Liver (tissue), 9 donors: ENCODE measurements around the gene TCAP. TPM values are rescaled to one million over a fixed set of nuclear protein-coding genes. Genes with fewer than 3 reads are reported as not detected.

Experiments used
- DNase-seq: peaks from one replicate; pipeline ENCODE4 v3.0.0-alpha.2; 2017; ENCODE audit warnings: low spot score
- H3K27ac ChIP-seq, 2 donors: one replicate each; pipeline ENCODE4 v1.7.0; 2013; ENCODE audit warnings: inconsistent platforms in 2 of 2, low read length in 2 of 2, control low read depth in 1 of 2, low read depth in 1 of 2, mild to moderate bottlenecking in 1 of 2
- H3K27me3 ChIP-seq, 4 donors: one replicate each; pipeline versions ENCODE4 v1.6.1 to v1.7.0; 2013; ENCODE audit warnings: low read length in 3 of 4, inconsistent platforms in 1 of 4, mild to moderate bottlenecking in 1 of 4, moderate library complexity in 1 of 4; ENCODE audit not compliant: control insufficient read depth in 4 of 4, insufficient read depth in 4 of 4
- H3K36me3 ChIP-seq, 4 donors: one replicate each; pipeline versions ENCODE4 v1.6.1 to v1.7.0; 2013; ENCODE audit warnings: low read length in 3 of 4, mild to moderate bottlenecking in 3 of 4, low read depth in 1 of 4, moderate library complexity in 1 of 4; ENCODE audit not compliant: control insufficient read depth in 4 of 4, insufficient read depth in 3 of 4
- H3K4me1 ChIP-seq, 4 donors: one replicate each; pipeline versions ENCODE4 v1.6.1 to v1.7.0; 2013; ENCODE audit warnings: low read length in 3 of 4, mild to moderate bottlenecking in 3 of 4, moderate library complexity in 1 of 4; ENCODE audit not compliant: control insufficient read depth in 4 of 4, insufficient read depth in 4 of 4
- H3K4me3 ChIP-seq, 3 donors: one replicate each; pipeline versions ENCODE4 v1.6.1 to v1.7.0; 2013; ENCODE audit warnings: low read length in 3 of 3, control low read depth in 1 of 3, low read depth in 1 of 3, mild to moderate bottlenecking in 1 of 3
- H3K9ac ChIP-seq, 2 donors: one replicate each; pipeline ENCODE4 v1.7.0; 2013; ENCODE audit warnings: low read length in 2 of 2, mild to moderate bottlenecking in 2 of 2, moderate library complexity in 2 of 2, control low read depth in 1 of 2, low read depth in 1 of 2
- H3K9me3 ChIP-seq, 4 donors: one replicate each; pipeline versions ENCODE4 v1.6.1 to v1.7.0; 2013; ENCODE audit warnings: low read length in 3 of 4; ENCODE audit not compliant: control insufficient read depth in 4 of 4
- ATF3 ChIP-seq: IDR thresholded peaks from 2 replicates; pipeline ENCODE4 v1.6.1; 2016; ENCODE audit warnings: antibody characterized with exemption
- CTCF ChIP-seq: fragments of 150-350 bp; IDR thresholded peaks from 2 replicates; pipeline ENCODE4 v1.5.1; 2017; ENCODE audit warnings: improper control_type of control experiment, low read depth, low read length; ENCODE audit not compliant: missing input control
- FOXA1 ChIP-seq: IDR thresholded peaks from 2 replicates; pipeline ENCODE4 v1.6.1; 2016; ENCODE audit warnings: antibody characterized with exemption
- GABPA ChIP-seq, 2 donors: IDR thresholded peaks in 1 of 2; conservative IDR thresholded peaks in 1 of 2; 2 replicates each; pipeline ENCODE4 v1.6.1; 2016; ENCODE audit warnings: antibody characterized with exemption in 2 of 2, mild to moderate bottlenecking in 1 of 2, moderate library complexity in 1 of 2
- HNF4A ChIP-seq, 2 donors: conservative IDR thresholded peaks; 2 replicates each; pipeline ENCODE4 v1.6.1; 2016; ENCODE audit warnings: antibody characterized with exemption in 2 of 2, mild to moderate bottlenecking in 2 of 2
- HNF4G ChIP-seq: IDR thresholded peaks from 2 replicates; pipeline ENCODE4 v1.6.1; 2016; ENCODE audit warnings: antibody characterized with exemption
- JUND ChIP-seq, 2 donors: IDR thresholded peaks; 2 replicates each; pipeline ENCODE4 v1.6.1; 2016; ENCODE audit warnings: antibody characterized with exemption in 2 of 2
- NR2F2 ChIP-seq: IDR thresholded peaks from 2 replicates; pipeline ENCODE4 v1.6.1; 2016; ENCODE audit warnings: antibody characterized with exemption
- RAD21 ChIP-seq, 2 donors: IDR thresholded peaks; 2 replicates each; pipeline ENCODE4 v1.6.1; 2016; ENCODE audit warnings: antibody characterized with exemption in 2 of 2, mild to moderate bottlenecking in 2 of 2
- SP1 ChIP-seq: IDR thresholded peaks from 2 replicates; pipeline ENCODE4 v1.6.1; 2018; ENCODE audit warnings: antibody characterized with exemption, mild to moderate bottlenecking
- TAF1 ChIP-seq: conservative IDR thresholded peaks from 2 replicates; pipeline ENCODE4 v1.6.1; 2016; ENCODE audit warnings: antibody characterized with exemption, mild to moderate bottlenecking
- YY1 ChIP-seq: IDR thresholded peaks from 2 replicates; pipeline ENCODE4 v1.6.1; 2016; ENCODE audit warnings: antibody characterized with exemption, mild to moderate bottlenecking
- ZBTB33 ChIP-seq: IDR thresholded peaks from 2 replicates; pipeline ENCODE4 v1.6.1; 2016; ENCODE audit warnings: antibody characterized with exemption
- WGBS: extraction: QIAGEN DNeasy Blood & Tissue Kit; methylation state at CpG from one replicate; pipeline ENCODE4 v1.1.7; 2013; 5-methylcytosine and 5-hydroxymethylcytosine counted together
- polyA plus RNA-seq, 2 donors: library from polyadenylated mRNA; stranded (reverse) in 1 of 2; unstranded in 1 of 2; fragments of 200-250 nt in 1 of 2; fragments of >200 nt in 1 of 2; fragmentation: Nextera tagmentation in 1 of 2; extraction: Ambion mirVana in 1 of 2; gene quantifications; one replicate each; pipeline versions ENCODE4 v1.2.1 to v1.2.3, GENCODE V29; 2013 to 2015
- total RNA-seq, 2 donors: library from RNA; depleted of rRNA; stranded (reverse); fragments of >200 nt; gene quantifications; one replicate each; pipeline ENCODE4 v1.2.3, GENCODE V29; 2014
- donor health status: healthy.
- donor health status: healthy.
- donor health status: healthy.
- donor health status: healthy.
- donor health status: healthy.

TCAP gene
- total and polyA plus RNA-seq, 4 donors = 0.14 to 0.67 (median 0.22) TPM; not detected in 1

GRCh38 chr17:39636587-39636926, 28.6 kb upstream of the TCAP start:
- WGBS = 33% methylated on average over 6 of the region's 6 CpGs
- no peak for DNase-seq
- H3K4me1 ChIP-seq = peaks cover 5 to 43% (median 29%) of the 10 kb centered on the region in 4 donors

GRCh38 chr17:39636927-39637736, 28.0 kb upstream of the TCAP start, which contains the start of gene STARD3:
TSS of gene STARD3 (plus strand) at chr17:39637144. CDS start at chr17:39653532, 16,388 bp downstream.
- Histone ChIP-seq H3K4me1 (peaks cover 5 to 43% (median 29%) of the 10 kb centered on the region in 4 donors), H3K4me3 (peak within 1 kb of the TSS; percentile 65 to 73 (median 70)), H3K27me3 (no peaks in the 10 kb centered on the region), H3K9me3 (no peaks in the 10 kb centered on the region), H3K36me3 (no peaks in the 10 kb centered on the region), H3K9ac (peak within 1 kb of the TSS; percentile 84 to 90), H3K27ac (peak within 1 kb of the TSS; percentile 80 to 84)
- DNase-seq = peak; percentile 93
- WGBS = 1% methylated on average over 69 of the region's 69 CpGs
- TF ChIP-seq CTCF (no peak), NR2F2 (no peak), RAD21 (IDR thresholded peaks at IDR 0.05) (peak in 1 of 2 donors; percentile 13), ATF3 (no peak), GABPA (IDR thresholded peaks at IDR 0.05 in 1 of 2, conservative IDR thresholded peaks at IDR 0.05 in 1 of 2) (peak; percentile 68 to 90), YY1 (peak; percentile 40), FOXA1 (no peak), HNF4A (conservative IDR thresholded peaks at IDR 0.05) (peak; percentile 62 to 65), HNF4G (no peak), SP1 (peak; percentile 48), TAF1 (no peak)

More at GRCh38 chr17:39636587-39636926, 28.6 kb upstream of the TCAP start:
- Histone ChIP-seq H3K27ac (peak overlapping the region; percentile 80 to 84), H3K27me3 (no peaks in the 10 kb centered on the region), H3K9me3 (no peaks in the 10 kb centered on the region), H3K36me3 (no peaks in the 10 kb centered on the region), H3K4me3 (peak overlapping the region; percentile 24 to 70 (median 65)), H3K9ac (peak overlapping the region; percentile 84 to 90)
- TF ChIP-seq HNF4A (conservative IDR thresholded peaks at IDR 0.05) (no peak), ZBTB33 (no peak), RAD21 (IDR thresholded peaks at IDR 0.05) (no peak), YY1 (no peak), CTCF (no peak), HNF4G (no peak), SP1 (no peak), ATF3 (no peak), JUND (IDR thresholded peaks at IDR 0.05) (no peak), GABPA (IDR thresholded peaks at IDR 0.05 in 1 of 2, conservative IDR thresholded peaks at IDR 0.05 in 1 of 2) (no peak)
